OCI-LY1 (cell line): ENCODE measurements around the gene BTBD9.

Experiments
- CTCF ChIP-seq: fragments of 200-600 bp; sonication (generic), shearing (Covaris generic); IDR thresholded peaks from 2 replicates; pipeline ENCODE4 v1.5.1; 2017; ENCODE audit warnings: mild to moderate bottlenecking, antibody characterized with exemption, low read length, moderate library complexity, mixed read lengths
- EZH2 ChIP-seq: fragments of 200-600 bp; sonication (generic), shearing (Covaris generic); IDR thresholded peaks from 2 replicates; pipeline ENCODE4 v1.8.0; 2017; ENCODE audit warnings: borderline replicate concordance, mixed run types, mild to moderate bottlenecking, antibody characterized with exemption, low read length, moderate library complexity, mixed read lengths

- TF ChIP-seq CTCF (no peak), EZH2 (no peak)
These were observed 275.0 kb downstream of the BTBD9 start for GRCh38 chr6:38364775-38365174.
